B cell (primary cell): ENCODE measurements around the gene SOCS2. TPM values are rescaled to one million over a fixed set of nuclear protein-coding genes. Genes with fewer than 3 reads are reported as not detected.

Source experiments
- ATAC-seq: fragments of 200-7000 bp; cut with Tn5 transposase; one replicate; pipeline ENCODE4 v1.10.0; 2021; ENCODE audit warnings: low read depth, mild to moderate bottlenecking, moderate number of reproducible peaks, moderate library complexity
- CTCF ChIA-PET: fragments of 350-600 bp; sonication (Branson Sonifier 250); formaldehyde crosslinking; loops from one replicate; lab custom pipeline; 2021; ENCODE audit warnings: antibody characterized with exemption, inconsistent platforms; lab: Charles Lee
- POLR2A ChIA-PET: fragments of 350-600 bp; sonication (Branson Sonifier 250); formaldehyde crosslinking; loops from one replicate; lab custom pipeline; 2021; ENCODE audit warnings: antibody characterized with exemption; lab: Charles Lee
- DNase-seq: peaks from one replicate; pipeline ENCODE4 v3.0.0; 2013
- H2AFZ ChIP-seq: 2 replicates; pipeline ENCODE4 v1.6.1; 2012; ENCODE audit warnings: mild to moderate bottlenecking, low read depth, low read length; ENCODE audit not compliant: insufficient read depth, poor library complexity, severe bottlenecking
- H3K27ac ChIP-seq, 2 donors: 1 replicate in 1 of 2; 2 replicates in 1 of 2; pipeline ENCODE4 v1.5.1; 2012 to 2013; ENCODE audit warnings: low read length in 2 of 2, mild to moderate bottlenecking in 2 of 2, moderate library complexity in 1 of 2
- H3K27me3 ChIP-seq, 4 experiments: fragments of 200-600 bp in 1 of 4; sonication (generic) in 1 of 4; replicated peaks in 1 of 4; 1 replicate in 2 of 4; 2 replicates in 2 of 4; pipeline versions ENCODE4 v1.6.1 to v1.7.0; 2013 to 2016; ENCODE audit warnings: low read length in 3 of 4, mild to moderate bottlenecking in 2 of 4, mixed read lengths in 1 of 4, moderate library complexity in 1 of 4; ENCODE audit not compliant: insufficient read depth in 4 of 4, control insufficient read depth in 3 of 4; ENCODE audit errors: control extremely low read depth in 1 of 4
- H3K36me3 ChIP-seq, 2 experiments: replicated peaks in 1 of 2; 1 replicate in 1 of 2; 2 replicates in 1 of 2; pipeline versions ENCODE4 v1.6.1 to v1.7.1; 2013; ENCODE audit warnings: low read length in 1 of 2; ENCODE audit not compliant: insufficient read depth in 2 of 2, control insufficient read depth in 1 of 2; ENCODE audit errors: control extremely low read depth in 1 of 2, extremely low read depth in 1 of 2
- H3K4me1 ChIP-seq, 2 donors: fragments of 200-600 bp in 1 of 2; sonication (generic) in 1 of 2; 1 replicate in 1 of 2; 2 replicates in 1 of 2; pipeline versions ENCODE4 v1.5.1 to v1.6.1; 2013 to 2017; ENCODE audit warnings: low read length in 2 of 2; ENCODE audit not compliant: control insufficient read depth in 2 of 2, insufficient read depth in 2 of 2
- H3K4me2 ChIP-seq: replicated peaks from 2 replicates; pipeline ENCODE3; 2012; ENCODE audit warnings: mild to moderate bottlenecking, low read depth, low read length; ENCODE audit not compliant: poor library complexity, severe bottlenecking
- H3K4me3 ChIP-seq, 5 experiments: fragments of 200-600 bp in 1 of 5; sonication (generic) in 1 of 5; 1 replicate in 3 of 5; 2 replicates in 2 of 5; pipeline versions ENCODE4 v1.5.1 to v1.7.0; 2011 to 2016; ENCODE audit warnings: low read length in 4 of 5, mild to moderate bottlenecking in 4 of 5, low read depth in 2 of 5, control low read depth in 1 of 5, moderate library complexity in 1 of 5; ENCODE audit not compliant: insufficient read depth in 1 of 5; ENCODE audit errors: control extremely low read depth in 1 of 5, extremely low read depth in 1 of 5
- H3K79me2 ChIP-seq: fragments of 200-600 bp; sonication (generic); one replicate; pipeline ENCODE4 v1.6.0; 2016; ENCODE audit warnings: low read length; ENCODE audit not compliant: control insufficient read depth, insufficient read depth
- H3K9ac ChIP-seq: fragments of 200-600 bp; sonication (generic); 2 replicates; pipeline ENCODE4 v1.6.1; 2017; ENCODE audit warnings: mild to moderate bottlenecking, low read length, moderate library complexity
- H3K9me3 ChIP-seq, 3 donors: one replicate each; pipeline versions ENCODE4 v1.6.1 to v1.7.1; 2013; ENCODE audit warnings: low read length in 2 of 3; ENCODE audit not compliant: control insufficient read depth in 2 of 3, insufficient read depth in 1 of 3; ENCODE audit errors: control extremely low read depth in 1 of 3
- H4K20me1 ChIP-seq: 2 replicates; pipeline ENCODE4 v1.6.0; 2012; ENCODE audit warnings: mild to moderate bottlenecking, low read length; ENCODE audit not compliant: insufficient read depth, control insufficient read depth, poor library complexity, severe bottlenecking
- H3K27ac Mint-ChIP-seq: one replicate; pipeline ENCODE4 v1.8.0; 2021; ENCODE audit warnings: mixed read lengths
- H3K27me3 Mint-ChIP-seq: one replicate; pipeline ENCODE4 v1.8.0; 2021; ENCODE audit warnings: mixed read lengths
- H3K4me1 Mint-ChIP-seq: one replicate; pipeline ENCODE4 v1.8.0; 2021; ENCODE audit warnings: mixed read lengths
- H3K4me3 Mint-ChIP-seq: one replicate; pipeline ENCODE4 v1.8.0; 2021; ENCODE audit warnings: mixed read lengths
- H3K9me3 Mint-ChIP-seq: one replicate; pipeline ENCODE4 v1.8.0; 2022; ENCODE audit warnings: mixed read lengths; ENCODE audit not compliant: insufficient read depth
- EZH2 ChIP-seq: IDR thresholded peaks from 2 replicates; pipeline ENCODE4 v1.6.1; 2012; ENCODE audit warnings: borderline replicate concordance, low read depth, mild to moderate bottlenecking, moderate library complexity, low read length; ENCODE audit not compliant: insufficient read depth, poor library complexity, severe bottlenecking
- WGBS: methylation state at CpG from one replicate; pipeline ENCODE4 v1.1.5; 2013; ENCODE audit warnings: missing lambda C conversion rate; ENCODE audit not compliant: insufficient coverage; 5-methylcytosine and 5-hydroxymethylcytosine counted together
- intact Hi-C: fragments of 100-400 bp; cut with micrococcal nuclease; formaldehyde crosslinking; loops from one replicate; pipeline ENCODE4 v1.10.0; 2022
- polyA plus RNA-seq: library from polyadenylated mRNA; depleted of rRNA; stranded (reverse); fragments of >200 nt; gene quantifications from 2 replicates; pipeline ENCODE4 v1.2.3, GENCODE V29; 2012
- total RNA-seq, 2 donors: library from RNA; stranded (reverse); fragments of 120-200 nt in 1 of 2; gene quantifications; 1 replicate in 1 of 2; 2 replicates in 1 of 2; pipeline versions ENCODE4 v1.2.3 to v1.2.4, GENCODE V29; 2013 to 2022
- TF ChIP-seq, protein P1 (sequence below): fragments of 200-600 bp; IDR thresholded peaks from one replicate; pipeline ENCODE4 v1.8.0; 2022; ENCODE audit warnings: antibody characterized with exemption, mild to moderate bottlenecking

The SOCS2 gene
- total and polyA plus RNA-seq, 2 donors (not counting 1 experiment from before 2014, with no cell fraction given) = 1.3 to 1.6 TPM

DNA sequence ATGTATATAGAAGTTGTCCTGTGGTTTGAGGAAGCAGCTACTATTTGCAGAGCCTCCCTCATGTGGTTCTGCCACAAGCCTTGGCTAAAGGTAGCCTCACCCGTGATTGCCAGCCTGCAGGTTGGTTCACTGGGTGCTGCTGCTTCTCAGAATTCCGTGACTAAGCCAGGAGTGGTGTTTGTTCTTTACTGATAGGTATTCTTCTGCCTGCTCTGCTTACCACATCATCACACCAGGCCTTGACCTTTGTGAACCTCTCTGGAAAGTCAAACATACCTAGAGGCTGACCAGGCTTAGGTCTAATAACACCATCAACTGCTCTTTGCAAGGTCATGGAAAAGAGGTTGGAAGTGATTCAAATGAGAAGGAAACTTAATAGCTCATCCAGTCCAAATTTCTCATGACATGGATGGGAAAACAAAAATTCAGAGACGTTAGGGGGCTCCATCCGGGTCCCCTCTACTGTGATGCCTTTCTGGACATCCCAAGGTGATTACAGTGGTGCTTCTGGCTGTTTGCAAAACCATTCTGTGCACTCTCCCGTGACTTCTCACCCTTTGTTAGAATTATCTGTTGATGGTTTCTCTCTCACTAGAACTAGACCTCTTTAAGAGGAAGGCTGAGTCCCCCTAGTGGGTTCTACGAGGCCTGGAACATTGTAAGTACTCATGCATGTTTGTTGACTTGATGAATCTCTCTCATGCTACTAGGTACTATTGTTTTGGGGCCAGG, 8.5 kb upstream of the SOCS2 start:
- CTCF ChIA-PET = interaction anchor here (1.0 to 11.7 kb wide), 2 partner anchors 61 to 538 kb away, joined by 3 to 189 read pairs; no protein-coding TSS in a partner anchor
- ATAC-seq (no peak), DNase-seq (no peak)
- peaks cover 5% of the 10 kb centered on the region for H3K9me3 Mint-ChIP-seq
- 70% methylated on average over 2 of the region's 6 CpGs for WGBS
- H3K27ac ChIP-seq = no peak overlapping the region
- H3K27me3 ChIP-seq = no peaks in the 10 kb centered on the region
- no peak overlapping the region for H2AFZ ChIP-seq
- H3K9ac ChIP-seq = no peak overlapping the region
- H3K79me2 ChIP-seq = no peaks in the 10 kb centered on the region
- no peaks in the 10 kb centered on the region for H4K20me1 ChIP-seq
- peaks cover 19% of the 10 kb centered on the region for H3K27me3 Mint-ChIP-seq
- H3K9me3 ChIP-seq = peaks cover 0 to under 1% (median 0%) of the 10 kb centered on the region in 3 donors
- H3K27ac Mint-ChIP-seq = no peak overlapping the region
- no peak overlapping the region for H3K4me2 ChIP-seq
- H3K4me3 Mint-ChIP-seq = no peak overlapping the region
- H3K36me3 ChIP-seq = no peaks in the 10 kb centered on the region
- TF ChIP-seq, protein P1, sequence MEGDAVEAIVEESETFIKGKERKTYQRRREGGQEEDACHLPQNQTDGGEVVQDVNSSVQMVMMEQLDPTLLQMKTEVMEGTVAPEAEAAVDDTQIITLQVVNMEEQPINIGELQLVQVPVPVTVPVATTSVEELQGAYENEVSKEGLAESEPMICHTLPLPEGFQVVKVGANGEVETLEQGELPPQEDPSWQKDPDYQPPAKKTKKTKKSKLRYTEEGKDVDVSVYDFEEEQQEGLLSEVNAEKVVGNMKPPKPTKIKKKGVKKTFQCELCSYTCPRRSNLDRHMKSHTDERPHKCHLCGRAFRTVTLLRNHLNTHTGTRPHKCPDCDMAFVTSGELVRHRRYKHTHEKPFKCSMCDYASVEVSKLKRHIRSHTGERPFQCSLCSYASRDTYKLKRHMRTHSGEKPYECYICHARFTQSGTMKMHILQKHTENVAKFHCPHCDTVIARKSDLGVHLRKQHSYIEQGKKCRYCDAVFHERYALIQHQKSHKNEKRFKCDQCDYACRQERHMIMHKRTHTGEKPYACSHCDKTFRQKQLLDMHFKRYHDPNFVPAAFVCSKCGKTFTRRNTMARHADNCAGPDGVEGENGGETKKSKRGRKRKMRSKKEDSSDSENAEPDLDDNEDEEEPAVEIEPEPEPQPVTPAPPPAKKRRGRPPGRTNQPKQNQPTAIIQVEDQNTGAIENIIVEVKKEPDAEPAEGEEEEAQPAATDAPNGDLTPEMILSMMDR = no peak
- no peak for TF ChIP-seq EZH2
- H3K4me1 ChIP-seq = no peaks in the 10 kb centered on the region
- POLR2A ChIA-PET = no interaction called here
- H3K4me1 Mint-ChIP-seq = no peaks in the 10 kb centered on the region
- intact Hi-C loops = no loop called here
- H3K4me3 ChIP-seq = no peak overlapping the region

DNA sequence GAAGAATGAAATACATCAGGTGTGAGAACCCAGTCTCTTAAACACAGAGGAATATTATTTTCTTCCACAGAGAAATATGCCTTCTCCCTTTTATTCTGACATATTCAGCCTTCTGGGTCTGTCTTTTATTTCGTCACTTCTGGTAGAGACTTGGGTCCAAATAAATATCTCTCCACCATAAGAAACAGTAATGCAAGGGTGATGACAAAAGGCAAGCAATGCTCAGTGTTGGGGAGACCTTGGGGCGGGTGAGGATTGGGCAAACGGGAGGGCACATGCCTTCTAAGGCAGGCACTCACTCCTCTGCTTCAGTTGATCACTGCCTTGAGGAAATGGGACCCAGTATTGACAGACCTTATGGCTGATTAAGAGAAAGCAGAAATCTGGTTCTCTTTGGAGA, 6.7 kb upstream of the SOCS2 start:
- H3K27me3 ChIP-seq = peaks cover 0 to 6% (median 3%) of the 10 kb centered on the region in 4 experiments
- no peaks in the 10 kb centered on the region for H3K36me3 ChIP-seq
- no peak overlapping the region for H3K4me3 Mint-ChIP-seq
- ChIA-PET POLR2A (no interaction called here), CTCF (interaction anchor here (11.7 kb wide), 1 partner anchor 536 kb away, joined by 189 read pairs; no protein-coding TSS in a partner anchor)
- peaks cover 0 to 9% of the 10 kb centered on the region in 2 donors for H3K4me1 ChIP-seq
- H3K9me3 ChIP-seq = peaks cover 0 to 6% (median 0%) of the 10 kb centered on the region in 3 donors
- H3K27me3 Mint-ChIP-seq = peaks cover 22% of the 10 kb centered on the region
- H3K9ac ChIP-seq = no peak overlapping the region
- H3K79me2 ChIP-seq = no peaks in the 10 kb centered on the region
- ATAC-seq (no peak), DNase-seq (no peak)
- H3K4me1 Mint-ChIP-seq = peaks cover 5% of the 10 kb centered on the region
- H3K27ac ChIP-seq = no peak overlapping the region
- H3K9me3 Mint-ChIP-seq = no peaks in the 10 kb centered on the region
- H2AFZ ChIP-seq = no peak overlapping the region
- intact Hi-C loops = no loop called here
- no peaks in the 10 kb centered on the region for H4K20me1 ChIP-seq
- no peak overlapping the region for H3K27ac Mint-ChIP-seq
- TF ChIP-seq, protein P1 = no peak
- no peak for TF ChIP-seq EZH2
- no peak overlapping the region for H3K4me2 ChIP-seq
- WGBS = 89% methylated on average over 2 of the region's 3 CpGs
- no peak overlapping the region for H3K4me3 ChIP-seq
